Parathyroid adenoma (tissue), 2 donors: ENCODE measurements around the gene BDH1.

ENCODE experiments used
- H2AFZ ChIP-seq: fragments of 300-600 bp; sonication (generic); one replicate; pipeline ENCODE4 v1.7.0; 2017; ENCODE audit warnings: antibody characterized with exemption, mild to moderate bottlenecking
- H3K27ac ChIP-seq: fragments of 300-600 bp; sonication (generic); one replicate; pipeline ENCODE4 v1.7.0; 2017
- H3K27me3 ChIP-seq: fragments of 300-600 bp; sonication (generic); one replicate; pipeline ENCODE4 v1.7.0; 2017; ENCODE audit warnings: low read length; ENCODE audit not compliant: control insufficient read depth, insufficient read depth
- H3K36me3 ChIP-seq: fragments of 300-600 bp; sonication (generic); one replicate; pipeline ENCODE4 v1.7.0; 2017; ENCODE audit warnings: low read length; ENCODE audit not compliant: control insufficient read depth, insufficient read depth
- H3K4me1 ChIP-seq: fragments of 300-600 bp; sonication (generic); one replicate; pipeline ENCODE4 v1.7.0; 2017; ENCODE audit warnings: control low read depth
- H3K4me2 ChIP-seq: fragments of 300-600 bp; sonication (generic); one replicate; pipeline ENCODE4 v1.7.0; 2017; ENCODE audit warnings: low read length
- H3K4me3 ChIP-seq: fragments of 300-600 bp; sonication (generic); one replicate; pipeline ENCODE4 v1.7.0; 2017; ENCODE audit warnings: low read depth, low read length
- H3K79me2 ChIP-seq: fragments of 300-600 bp; sonication (generic); one replicate; pipeline ENCODE4 v1.7.0; 2017; ENCODE audit warnings: control low read depth
- H3K9ac ChIP-seq: fragments of 300-600 bp; sonication (generic); one replicate; pipeline ENCODE4 v1.7.0; 2017; ENCODE audit warnings: mild to moderate bottlenecking
- H3K9me3 ChIP-seq: fragments of 300-600 bp; sonication (generic); one replicate; pipeline ENCODE4 v1.7.0; 2017; ENCODE audit warnings: low read length; ENCODE audit not compliant: control insufficient read depth
- TF ChIP-seq, protein P1 (sequence below): fragments of 300-600 bp; sonication (generic); IDR thresholded peaks from one replicate; pipeline ENCODE4 v1.7.0; 2017; ENCODE audit warnings: antibody characterized with exemption, mild to moderate bottlenecking
- donor health status: primary hyperparathyroidism.

BDH1 gene

DNA sequence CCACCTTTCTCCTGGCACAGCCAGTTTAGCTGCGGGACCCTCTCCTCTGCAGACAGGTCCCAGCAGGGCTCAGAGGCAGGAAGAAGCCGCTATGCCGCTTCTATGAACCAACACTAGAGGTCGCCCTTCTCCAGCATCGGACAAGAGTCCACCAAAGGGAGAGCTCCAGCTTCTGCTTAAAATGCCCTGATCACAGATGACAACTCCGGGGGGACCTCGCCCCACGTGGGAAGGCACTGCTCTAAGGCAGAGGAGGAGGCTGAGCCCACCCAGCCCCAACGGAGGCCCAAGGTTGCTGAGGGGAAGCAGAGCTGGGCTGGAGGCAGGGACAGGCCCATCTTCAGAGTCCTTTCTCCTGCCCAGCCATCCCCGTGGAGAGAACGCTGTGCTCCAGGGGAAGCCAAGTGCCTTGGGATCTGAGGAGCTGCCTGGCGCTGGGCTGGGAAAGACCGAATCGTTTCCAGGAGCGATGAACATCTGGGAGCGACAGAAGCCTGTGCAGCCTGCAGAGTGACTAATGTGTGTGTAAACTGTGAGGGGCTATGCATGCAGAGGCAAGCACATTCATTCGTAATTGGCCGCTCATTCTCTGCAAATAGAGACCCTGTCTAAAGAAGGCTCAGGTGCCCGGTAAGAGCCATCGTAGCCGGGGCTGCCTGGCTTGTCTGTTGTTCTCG lies 43.5 kb upstream of the BDH1 start:
- Histone ChIP-seq H2AFZ (peak overlapping the region; percentile 28), H3K27ac (no peak overlapping the region), H3K9me3 (no peaks in the 10 kb centered on the region), H3K4me2 (no peak overlapping the region), H3K9ac (no peak overlapping the region), H3K4me1 (peaks cover 6% of the 10 kb centered on the region), H3K4me3 (no peak overlapping the region), H3K27me3 (no peaks in the 10 kb centered on the region), H3K79me2 (no peaks in the 10 kb centered on the region), H3K36me3 (no peaks in the 10 kb centered on the region)
- TF ChIP-seq, protein P1, sequence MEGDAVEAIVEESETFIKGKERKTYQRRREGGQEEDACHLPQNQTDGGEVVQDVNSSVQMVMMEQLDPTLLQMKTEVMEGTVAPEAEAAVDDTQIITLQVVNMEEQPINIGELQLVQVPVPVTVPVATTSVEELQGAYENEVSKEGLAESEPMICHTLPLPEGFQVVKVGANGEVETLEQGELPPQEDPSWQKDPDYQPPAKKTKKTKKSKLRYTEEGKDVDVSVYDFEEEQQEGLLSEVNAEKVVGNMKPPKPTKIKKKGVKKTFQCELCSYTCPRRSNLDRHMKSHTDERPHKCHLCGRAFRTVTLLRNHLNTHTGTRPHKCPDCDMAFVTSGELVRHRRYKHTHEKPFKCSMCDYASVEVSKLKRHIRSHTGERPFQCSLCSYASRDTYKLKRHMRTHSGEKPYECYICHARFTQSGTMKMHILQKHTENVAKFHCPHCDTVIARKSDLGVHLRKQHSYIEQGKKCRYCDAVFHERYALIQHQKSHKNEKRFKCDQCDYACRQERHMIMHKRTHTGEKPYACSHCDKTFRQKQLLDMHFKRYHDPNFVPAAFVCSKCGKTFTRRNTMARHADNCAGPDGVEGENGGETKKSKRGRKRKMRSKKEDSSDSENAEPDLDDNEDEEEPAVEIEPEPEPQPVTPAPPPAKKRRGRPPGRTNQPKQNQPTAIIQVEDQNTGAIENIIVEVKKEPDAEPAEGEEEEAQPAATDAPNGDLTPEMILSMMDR = peak; percentile 91

DNA sequence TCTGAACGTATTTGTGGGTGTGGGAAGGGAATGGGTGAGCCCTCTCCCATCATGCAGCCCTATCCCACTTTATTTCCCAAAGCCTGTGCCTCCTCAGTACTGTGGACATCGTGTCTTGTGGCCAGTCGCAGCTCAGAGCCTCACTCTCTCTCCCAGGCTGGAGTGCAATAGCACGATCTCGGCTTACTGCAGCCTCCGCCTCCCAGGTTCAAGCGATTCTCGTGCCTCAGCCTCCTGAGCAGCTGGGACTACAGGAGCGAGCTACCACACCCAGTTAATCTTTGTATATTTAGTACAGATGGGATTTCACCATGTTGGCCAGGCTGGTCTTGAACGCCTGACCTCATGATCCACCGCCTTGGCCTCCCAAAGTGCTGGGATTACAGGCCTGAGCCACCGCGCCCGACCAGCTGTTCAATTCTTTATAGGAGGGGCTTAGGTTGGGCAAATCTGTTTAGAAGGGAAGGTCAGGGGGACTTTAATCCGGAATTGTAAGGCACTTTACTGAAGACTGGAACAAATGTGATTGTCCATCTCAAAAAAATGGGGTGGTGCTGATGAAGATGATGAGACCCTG lies 42.7 kb upstream of the BDH1 start:
- Histone ChIP-seq H3K4me1 (peaks cover 6% of the 10 kb centered on the region), H3K27ac (no peak overlapping the region), H3K4me2 (no peak overlapping the region), H3K36me3 (no peaks in the 10 kb centered on the region), H3K79me2 (no peaks in the 10 kb centered on the region), H2AFZ (no peak overlapping the region), H3K9ac (no peak overlapping the region), H3K27me3 (no peaks in the 10 kb centered on the region), H3K9me3 (no peaks in the 10 kb centered on the region), H3K4me3 (no peak overlapping the region)
- TF ChIP-seq, protein P1 = no peak

DNA sequence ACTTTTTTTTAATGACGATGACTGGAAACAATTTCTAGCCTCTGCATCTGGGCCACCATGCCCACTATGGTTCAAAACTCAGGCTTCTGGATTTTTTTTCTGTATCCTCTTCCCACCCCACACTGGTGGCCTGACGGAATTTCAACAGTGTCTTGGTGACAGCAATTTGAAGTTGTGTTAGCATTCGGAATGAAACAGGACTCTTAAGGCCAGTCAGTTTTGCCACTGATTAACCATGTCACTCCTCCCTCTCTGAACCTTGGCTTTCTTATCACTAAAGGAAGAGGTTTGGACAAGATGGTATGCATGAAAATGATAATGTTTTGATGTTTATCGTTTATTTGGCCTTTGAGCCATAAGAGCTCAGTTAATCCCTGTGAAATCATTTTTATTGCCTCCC lies 41.6 kb upstream of the BDH1 start:
- H3K79me2 ChIP-seq = no peaks in the 10 kb centered on the region
- H3K4me3 ChIP-seq = no peak overlapping the region
- H3K9me3 ChIP-seq = no peaks in the 10 kb centered on the region
- no peaks in the 10 kb centered on the region for H3K27me3 ChIP-seq
- H3K36me3 ChIP-seq = no peaks in the 10 kb centered on the region
- no peak overlapping the region for H3K27ac ChIP-seq
- TF ChIP-seq, protein P1 = no peak
- no peak overlapping the region for H3K9ac ChIP-seq
- no peak overlapping the region for H2AFZ ChIP-seq
- H3K4me1 ChIP-seq = peaks cover 6% of the 10 kb centered on the region
- no peak overlapping the region for H3K4me2 ChIP-seq

DNA sequence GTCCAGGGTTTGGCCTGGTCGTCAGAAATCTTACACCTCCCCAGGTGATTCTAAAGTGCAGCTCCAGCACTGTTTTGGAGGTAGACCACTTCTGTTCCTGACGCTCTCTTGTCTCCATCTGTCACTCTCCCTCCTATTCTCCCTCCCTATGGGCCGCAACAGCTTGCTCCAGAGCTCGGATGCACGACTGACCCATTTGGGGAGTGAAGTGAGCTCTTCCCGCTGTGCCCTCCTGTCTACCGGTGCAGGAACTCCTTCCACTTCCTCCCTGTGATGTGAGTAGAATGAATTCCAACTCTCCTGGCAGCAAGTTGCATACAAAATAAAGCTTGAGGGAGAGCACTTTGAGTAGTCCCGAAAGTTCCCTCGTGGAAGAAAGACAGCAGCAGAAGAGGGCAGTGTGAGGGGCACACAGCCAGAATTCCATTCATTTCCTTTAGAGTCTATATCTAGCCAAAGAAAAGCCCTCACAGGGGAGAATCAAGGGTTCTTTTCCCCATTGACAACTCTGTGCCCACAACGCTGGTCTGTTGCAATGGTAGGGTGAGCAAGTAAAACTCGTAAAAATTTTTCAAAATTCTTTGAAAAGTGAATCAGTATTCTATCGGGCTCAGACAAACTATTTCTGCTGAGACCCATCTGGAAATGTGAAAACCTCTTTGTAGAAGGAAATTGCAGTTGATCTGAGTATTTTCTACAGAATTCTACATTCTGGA lies 39.9 kb upstream of the BDH1 start:
- TF ChIP-seq, protein P1 = no peak
- Histone ChIP-seq H3K9me3 (no peaks in the 10 kb centered on the region), H3K79me2 (no peaks in the 10 kb centered on the region), H3K36me3 (no peaks in the 10 kb centered on the region), H3K9ac (no peak overlapping the region), H2AFZ (no peak overlapping the region), H3K4me1 (peaks cover 6% of the 10 kb centered on the region), H3K27ac (no peak overlapping the region), H3K4me2 (no peak overlapping the region), H3K27me3 (no peaks in the 10 kb centered on the region), H3K4me3 (no peak overlapping the region)
